T-helper 17 cell (primary cell): Measurements from ENCODE around the gene ATP2C2. TPM values are rescaled to one million over a fixed set of nuclear protein-coding genes. Genes with fewer than 3 reads are reported as not detected.

ENCODE experiments used
- ATAC-seq: fragments of 150-1000 bp; cut with Tn5 transposase; 2 replicates; pipeline ENCODE4 v1.10.0; 2021; ENCODE audit warnings: mild to moderate bottlenecking, moderate library complexity
- DNase-seq, 3 donors: peaks; one replicate each; pipeline versions ENCODE4 v3.0.0 to v3.0.0-alpha.2; 2020 to 2021
- H3K9me3 ChIP-seq: one replicate; pipeline ENCODE4 v1.7.0; 2013; ENCODE audit warnings: low read length, mild to moderate bottlenecking; ENCODE audit not compliant: control insufficient read depth, poor library complexity, severe bottlenecking
- H3K27ac Mint-ChIP-seq: one replicate; pipeline ENCODE4 v1.8.0; 2022; ENCODE audit warnings: mild to moderate bottlenecking, moderate library complexity, mixed read lengths
- H3K27me3 Mint-ChIP-seq: one replicate; pipeline ENCODE4 v1.8.0; 2022; ENCODE audit warnings: mixed read lengths
- H3K36me3 Mint-ChIP-seq: one replicate; pipeline ENCODE4 v1.8.0; 2022; ENCODE audit warnings: low read depth, mixed read lengths
- H3K4me1 Mint-ChIP-seq: one replicate; pipeline ENCODE4 v1.8.0; 2022; ENCODE audit warnings: mild to moderate bottlenecking, mixed read lengths
- H3K4me3 Mint-ChIP-seq: one replicate; pipeline ENCODE4 v1.8.0; 2022; ENCODE audit warnings: mild to moderate bottlenecking, moderate library complexity, mixed read lengths
- total RNA-seq, 4 donors: library from RNA in 2 of 4; stranded (reverse) in 2 of 4; gene quantifications; one replicate each; pipeline ENCODE4 v1.2.3 and lab custom pipeline; 2022 to 2026

The ATP2C2 gene
- total RNA-seq, 2 donors from 2014 or later = not detected

DNA sequence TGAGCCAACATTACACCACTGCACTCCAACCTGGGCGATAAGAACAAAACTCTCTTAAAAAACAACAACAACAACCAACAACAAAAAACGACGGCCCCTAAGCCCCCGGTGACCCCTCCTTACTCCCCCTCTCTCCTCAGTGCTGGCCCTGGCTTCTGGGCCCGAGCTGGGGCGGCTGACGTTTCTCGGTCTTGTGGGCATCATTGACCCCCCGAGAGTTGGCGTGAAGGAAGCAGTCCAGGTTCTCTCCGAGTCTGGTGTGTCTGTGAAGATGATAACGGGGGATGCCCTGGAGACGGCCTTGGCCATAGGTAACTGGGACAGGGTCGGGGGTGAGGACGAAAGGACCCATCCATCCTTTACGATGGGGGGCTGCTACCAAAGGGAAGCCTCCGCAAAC, 83.4 kb downstream of the ATP2C2 start:
- DNase-seq = no peak
- ATAC-seq = no peak

DNA sequence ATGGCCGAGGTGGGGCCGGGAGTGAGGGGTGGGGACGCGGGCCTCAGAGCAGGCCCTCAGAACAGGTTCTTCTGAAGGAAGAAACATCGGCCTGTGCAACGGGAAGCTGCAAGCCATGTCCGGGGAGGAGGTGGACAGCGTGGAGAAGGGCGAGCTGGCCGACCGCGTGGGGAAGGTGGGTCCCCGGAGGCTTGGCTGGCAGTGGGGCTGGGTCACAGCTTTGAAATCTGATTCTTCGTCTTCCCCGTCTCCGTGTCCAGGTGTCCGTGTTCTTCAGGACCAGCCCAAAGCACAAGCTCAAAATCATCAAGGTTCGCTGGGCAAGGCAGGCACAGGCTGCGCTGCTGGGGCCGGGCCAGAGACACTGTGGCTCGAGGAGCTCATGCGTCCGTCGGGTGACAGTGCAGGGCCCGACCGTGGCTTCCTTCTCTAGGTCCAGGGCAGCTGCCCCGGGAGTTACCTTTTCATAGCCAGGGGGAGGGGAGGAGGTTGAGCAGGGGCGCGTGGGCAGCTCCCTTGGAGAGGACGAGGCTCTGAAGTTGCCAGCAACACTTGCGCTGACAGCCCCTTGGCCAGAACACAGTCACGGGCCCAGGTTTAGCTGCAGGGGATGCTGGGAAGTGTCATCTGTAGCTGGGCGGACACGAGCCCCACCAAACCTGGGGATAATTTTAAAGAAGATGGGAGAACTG, 84.9 kb downstream of the ATP2C2 start:
- ATAC-seq = no peak
- Mint-ChIP-seq H3K4me3 (no peak overlapping the region), H3K27me3 (peaks cover 20% of the 10 kb centered on the region), H3K36me3 (peaks cover 2% of the 10 kb centered on the region), H3K27ac (no peak overlapping the region), H3K4me1 (no peaks in the 10 kb centered on the region)
- H3K9me3 ChIP-seq = no peaks in the 10 kb centered on the region
- no peak for DNase-seq

More for the DNA sequence above, 83.4 kb downstream of the ATP2C2 start:
- Mint-ChIP-seq H3K4me3 (no peak overlapping the region), H3K27me3 (peaks cover 23% of the 10 kb centered on the region), H3K27ac (no peak overlapping the region), H3K36me3 (peaks cover 2% of the 10 kb centered on the region), H3K4me1 (no peaks in the 10 kb centered on the region)
- H3K9me3 ChIP-seq = no peaks in the 10 kb centered on the region

DNA sequence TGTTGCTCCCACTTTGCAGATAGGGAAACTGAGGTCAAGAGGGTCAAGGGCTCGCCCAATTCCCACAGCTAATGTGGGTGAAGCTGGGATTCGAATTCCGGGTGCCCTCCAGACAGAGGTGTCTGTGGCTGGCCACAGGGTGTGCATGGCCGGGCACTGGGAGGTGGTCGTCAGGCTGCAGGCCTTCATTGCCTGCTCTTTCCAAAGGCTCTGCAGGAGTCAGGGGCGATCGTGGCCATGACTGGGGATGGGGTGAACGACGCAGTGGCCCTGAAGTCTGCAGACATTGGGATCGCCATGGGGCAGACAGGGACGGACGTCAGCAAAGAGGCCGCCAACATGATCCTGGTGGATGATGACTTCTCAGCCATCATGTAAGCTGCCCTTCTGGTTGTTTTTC, 86.3 kb downstream of the ATP2C2 start:
- Mint-ChIP-seq H3K4me1 (no peaks in the 10 kb centered on the region), H3K4me3 (no peak overlapping the region), H3K27me3 (peaks cover 6% of the 10 kb centered on the region), H3K27ac (no peak overlapping the region), H3K36me3 (no peaks in the 10 kb centered on the region)
- H3K9me3 ChIP-seq = no peaks in the 10 kb centered on the region
- DNase-seq = no peak
- ATAC-seq = no peak

DNA sequence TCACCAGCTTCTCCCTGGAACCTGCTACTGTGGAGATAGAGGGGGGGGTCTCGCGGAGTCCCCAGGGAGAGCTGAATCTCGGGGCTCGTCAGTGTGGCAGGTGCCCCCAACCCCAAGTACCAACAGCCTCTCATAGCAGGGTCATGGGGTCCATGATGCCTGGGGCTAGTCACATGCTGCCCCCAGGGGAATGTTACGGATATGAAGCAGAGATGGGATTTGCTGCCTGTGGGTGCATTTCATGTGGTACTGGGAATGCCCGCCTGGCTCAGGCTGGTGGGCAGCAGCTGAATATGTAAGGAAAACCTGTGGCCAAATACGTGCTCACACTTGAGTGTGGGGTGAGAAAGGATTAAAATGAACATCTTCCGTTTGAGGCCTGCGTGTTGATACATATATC, 86.7 kb downstream of the ATP2C2 start:
- ATAC-seq (no peak), DNase-seq (no peak)
- H3K9me3 ChIP-seq = no peaks in the 10 kb centered on the region
- Mint-ChIP-seq H3K4me3 (no peak overlapping the region), H3K36me3 (no peaks in the 10 kb centered on the region), H3K27ac (no peak overlapping the region), H3K4me1 (no peaks in the 10 kb centered on the region), H3K27me3 (peaks cover 2% of the 10 kb centered on the region)

DNA sequence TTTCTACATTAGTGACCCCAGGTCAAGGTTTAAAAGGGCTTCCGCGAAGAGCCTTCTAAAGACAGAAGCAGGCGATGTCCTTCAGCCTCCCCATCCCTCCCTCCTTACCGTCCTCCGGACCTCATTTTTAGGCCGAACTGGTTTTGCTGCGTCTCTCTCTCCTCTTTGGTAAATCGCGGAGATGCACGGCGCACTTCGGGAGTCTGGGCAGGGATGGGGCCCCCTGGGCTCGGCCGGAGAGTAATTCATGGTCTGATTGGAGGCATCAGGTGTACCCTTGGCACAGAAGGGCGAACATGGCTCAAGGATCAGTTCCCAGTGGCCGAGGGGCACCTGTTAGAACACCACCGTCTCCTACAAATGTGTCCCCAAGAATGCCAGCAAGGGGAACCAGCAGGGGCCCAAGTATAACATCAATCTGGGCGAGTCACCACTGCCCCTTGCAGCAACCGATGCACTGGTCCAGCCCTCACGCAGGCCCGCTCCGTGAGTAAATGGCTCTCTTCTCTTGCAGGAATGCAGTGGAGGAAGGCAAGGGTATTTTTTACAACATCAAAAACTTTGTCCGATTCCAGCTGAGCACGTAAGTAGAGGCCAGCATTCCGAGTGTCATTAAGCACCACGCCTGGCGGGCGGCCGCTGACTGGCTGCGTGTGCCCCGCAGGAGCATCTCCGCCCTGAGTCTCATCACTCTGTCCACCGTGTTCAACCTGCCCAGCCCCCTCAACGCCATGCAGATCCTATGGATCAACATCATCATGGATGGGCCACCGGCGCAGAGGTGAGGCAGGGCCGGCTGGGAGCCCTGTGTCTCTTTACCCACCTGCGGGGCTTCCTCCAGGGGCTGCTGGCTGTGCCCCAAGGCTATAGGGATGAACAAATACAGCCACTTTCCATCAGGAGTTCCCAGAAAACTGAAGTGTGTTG, 90.5 kb downstream of the ATP2C2 start:
- H3K9me3 ChIP-seq = no peaks in the 10 kb centered on the region
- Mint-ChIP-seq H3K27ac (no peak overlapping the region), H3K27me3 (no peaks in the 10 kb centered on the region), H3K4me3 (no peak overlapping the region), H3K4me1 (peaks cover 5% of the 10 kb centered on the region), H3K36me3 (no peaks in the 10 kb centered on the region)
- DNase-seq = no peak
- no peak for ATAC-seq

DNA sequence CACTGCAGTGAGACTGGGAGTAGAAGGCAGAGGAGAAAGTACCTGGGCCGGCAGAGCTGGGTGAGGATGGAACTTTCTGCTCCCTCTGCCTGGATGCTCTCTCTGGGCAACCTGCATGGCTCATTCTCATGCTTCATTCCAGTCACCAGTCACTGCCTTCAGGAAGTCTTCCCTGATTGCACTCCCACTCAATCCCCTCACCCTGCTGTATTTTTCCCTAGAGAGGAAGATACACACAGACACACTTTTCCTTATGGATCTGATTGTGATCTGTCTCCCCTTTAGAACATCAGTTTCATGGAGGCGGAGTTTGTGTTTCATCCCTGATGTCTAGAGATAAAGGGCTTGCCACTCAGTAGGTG, 91.2 kb downstream of the ATP2C2 start:
- H3K27me3 Mint-ChIP-seq = no peaks in the 10 kb centered on the region
- H3K27ac Mint-ChIP-seq = no peak overlapping the region
- no peaks in the 10 kb centered on the region for H3K36me3 Mint-ChIP-seq
- H3K4me3 Mint-ChIP-seq = no peak overlapping the region
- ATAC-seq = no peak
- H3K4me1 Mint-ChIP-seq = peaks cover 7% of the 10 kb centered on the region
- DNase-seq = no peak
- H3K9me3 ChIP-seq = no peaks in the 10 kb centered on the region

DNA sequence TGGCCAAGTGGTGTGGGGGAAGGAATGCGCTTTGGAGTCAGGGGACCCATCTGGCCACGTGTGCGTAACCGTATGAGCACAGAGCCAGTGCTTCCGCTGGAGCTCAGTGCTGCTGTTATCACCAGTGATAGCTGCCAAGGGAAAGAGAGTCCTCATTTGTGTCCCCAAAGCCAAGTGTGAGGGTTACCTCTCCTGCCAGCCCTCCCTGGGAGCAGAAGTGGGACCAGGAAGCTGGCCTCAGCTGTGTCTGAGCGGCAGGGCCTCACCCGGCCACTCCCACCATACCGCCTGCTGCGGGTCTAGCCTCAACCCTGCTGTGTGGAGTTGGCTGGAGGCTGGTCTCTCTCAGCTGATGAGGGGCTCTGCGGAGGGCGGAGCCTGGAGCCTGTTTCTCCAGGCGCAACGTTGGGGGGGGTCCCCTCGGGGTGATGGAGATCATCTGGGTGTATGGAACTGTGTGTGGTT, 91.6 kb downstream of the ATP2C2 start:
- H3K27ac Mint-ChIP-seq = no peak overlapping the region
- peaks cover 7% of the 10 kb centered on the region for H3K4me1 Mint-ChIP-seq
- no peaks in the 10 kb centered on the region for H3K9me3 ChIP-seq
- no peaks in the 10 kb centered on the region for H3K27me3 Mint-ChIP-seq
- ATAC-seq = no peak
- DNase-seq = no peak
- H3K4me3 Mint-ChIP-seq = no peak overlapping the region
- H3K36me3 Mint-ChIP-seq = no peaks in the 10 kb centered on the region

DNA sequence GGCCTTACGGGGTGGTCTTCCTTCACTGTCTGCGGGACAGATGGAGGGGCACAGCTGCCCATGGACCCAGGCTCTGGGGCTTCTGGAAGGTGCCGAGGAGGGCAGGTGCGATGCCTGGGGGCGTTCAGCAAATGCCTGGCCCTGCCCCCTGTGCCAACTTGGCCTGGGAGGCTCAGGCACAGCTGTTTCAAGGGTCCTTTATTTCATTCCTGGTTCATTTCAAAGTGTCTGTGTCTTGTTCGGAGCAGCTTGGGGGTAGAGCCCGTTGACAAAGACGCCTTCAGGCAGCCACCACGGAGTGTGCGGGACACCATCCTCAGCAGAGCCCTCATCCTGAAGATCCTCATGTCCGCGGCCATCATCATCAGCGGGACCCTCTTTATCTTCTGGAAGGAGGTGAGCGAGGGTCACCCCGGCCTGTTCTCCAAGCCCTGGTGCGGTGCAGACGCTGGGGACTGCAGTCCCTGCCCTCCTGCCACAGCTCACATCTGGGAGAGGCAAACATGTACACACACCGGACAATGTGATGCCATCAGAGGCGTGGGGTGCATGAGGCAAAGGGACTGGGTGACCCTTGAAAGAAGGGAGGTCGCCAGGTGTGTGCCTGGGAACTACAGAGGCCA, 92.2 kb downstream of the ATP2C2 start:
- no peaks in the 10 kb centered on the region for H3K9me3 ChIP-seq
- no peak for ATAC-seq
- DNase-seq = no peak
- Mint-ChIP-seq H3K27ac (no peak overlapping the region), H3K27me3 (no peaks in the 10 kb centered on the region), H3K4me3 (no peak overlapping the region), H3K4me1 (peaks cover 7% of the 10 kb centered on the region), H3K36me3 (no peaks in the 10 kb centered on the region)

DNA sequence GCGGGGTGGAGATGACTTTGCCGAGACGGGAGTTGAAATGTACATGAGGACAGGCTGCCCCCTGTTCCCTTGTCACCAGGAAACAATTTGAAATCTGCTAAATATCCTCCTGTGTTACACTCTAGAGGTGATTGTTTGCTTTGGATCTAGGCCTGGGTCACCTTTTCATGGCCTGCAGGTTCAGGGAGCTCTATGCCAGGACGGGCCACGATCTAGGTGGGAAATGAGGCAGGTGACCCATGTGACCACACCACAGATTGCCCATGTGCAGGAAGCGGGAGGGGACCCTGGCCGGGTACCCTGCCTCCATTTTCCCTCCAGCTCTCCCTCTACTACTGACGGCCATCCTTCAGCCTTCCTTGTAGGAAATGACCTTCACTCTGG, 92.7 kb downstream of the ATP2C2 start:
- Mint-ChIP-seq H3K27me3 (no peaks in the 10 kb centered on the region), H3K4me3 (no peak overlapping the region), H3K27ac (no peak overlapping the region), H3K4me1 (peaks cover 7% of the 10 kb centered on the region), H3K36me3 (peaks cover 2% of the 10 kb centered on the region)
- ATAC-seq = no peak
- DNase-seq = no peak
- no peaks in the 10 kb centered on the region for H3K9me3 ChIP-seq

DNA sequence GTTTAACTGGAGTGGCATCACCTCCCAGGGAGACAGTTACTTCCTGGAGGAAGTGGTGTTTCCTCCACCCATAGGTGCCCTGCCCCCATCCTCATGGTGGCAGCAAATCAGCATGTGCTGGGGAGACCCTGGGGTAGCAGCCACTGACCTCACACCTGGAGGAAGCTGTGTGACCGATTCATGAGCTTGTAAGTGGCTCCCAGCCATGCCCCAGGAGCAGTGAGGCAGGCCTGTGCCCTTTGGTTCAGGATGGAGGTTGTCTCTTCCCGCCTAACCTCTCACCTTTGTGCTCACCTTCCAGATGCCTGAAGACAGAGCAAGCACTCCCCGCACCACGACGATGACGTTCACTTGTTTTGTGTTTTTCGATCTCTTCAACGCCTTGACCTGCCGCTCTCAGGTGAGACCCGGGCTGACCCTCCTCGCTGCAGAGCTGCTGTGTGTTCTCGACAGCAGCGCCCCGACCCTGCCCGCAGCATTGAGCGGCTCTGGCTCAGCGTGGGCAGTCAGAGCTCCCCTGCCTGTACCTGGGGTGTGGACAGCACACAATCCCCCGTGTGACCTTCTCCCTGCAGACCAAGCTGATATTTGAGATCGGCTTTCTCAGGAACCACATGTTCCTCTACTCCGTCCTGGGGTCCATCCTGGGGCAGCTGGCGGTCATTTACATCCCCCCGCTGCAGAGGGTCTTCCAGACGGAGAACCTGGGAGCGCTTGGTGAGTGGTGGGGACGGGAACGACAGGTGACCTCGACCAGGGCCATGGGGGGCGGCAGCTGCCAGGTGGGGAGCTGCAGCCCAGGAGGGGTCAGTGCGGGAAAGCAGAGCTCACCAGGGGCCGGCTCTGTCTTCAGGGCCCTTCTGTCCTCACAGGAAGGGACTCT, 93.3 kb downstream of the ATP2C2 start:
- Mint-ChIP-seq H3K27me3 (no peaks in the 10 kb centered on the region), H3K36me3 (peaks cover 5% of the 10 kb centered on the region), H3K4me3 (no peak overlapping the region), H3K4me1 (peaks cover 7% of the 10 kb centered on the region), H3K27ac (peak overlapping the region; percentile 16)
- no peaks in the 10 kb centered on the region for H3K9me3 ChIP-seq
- ATAC-seq (no peak), DNase-seq (no peak)

DNA sequence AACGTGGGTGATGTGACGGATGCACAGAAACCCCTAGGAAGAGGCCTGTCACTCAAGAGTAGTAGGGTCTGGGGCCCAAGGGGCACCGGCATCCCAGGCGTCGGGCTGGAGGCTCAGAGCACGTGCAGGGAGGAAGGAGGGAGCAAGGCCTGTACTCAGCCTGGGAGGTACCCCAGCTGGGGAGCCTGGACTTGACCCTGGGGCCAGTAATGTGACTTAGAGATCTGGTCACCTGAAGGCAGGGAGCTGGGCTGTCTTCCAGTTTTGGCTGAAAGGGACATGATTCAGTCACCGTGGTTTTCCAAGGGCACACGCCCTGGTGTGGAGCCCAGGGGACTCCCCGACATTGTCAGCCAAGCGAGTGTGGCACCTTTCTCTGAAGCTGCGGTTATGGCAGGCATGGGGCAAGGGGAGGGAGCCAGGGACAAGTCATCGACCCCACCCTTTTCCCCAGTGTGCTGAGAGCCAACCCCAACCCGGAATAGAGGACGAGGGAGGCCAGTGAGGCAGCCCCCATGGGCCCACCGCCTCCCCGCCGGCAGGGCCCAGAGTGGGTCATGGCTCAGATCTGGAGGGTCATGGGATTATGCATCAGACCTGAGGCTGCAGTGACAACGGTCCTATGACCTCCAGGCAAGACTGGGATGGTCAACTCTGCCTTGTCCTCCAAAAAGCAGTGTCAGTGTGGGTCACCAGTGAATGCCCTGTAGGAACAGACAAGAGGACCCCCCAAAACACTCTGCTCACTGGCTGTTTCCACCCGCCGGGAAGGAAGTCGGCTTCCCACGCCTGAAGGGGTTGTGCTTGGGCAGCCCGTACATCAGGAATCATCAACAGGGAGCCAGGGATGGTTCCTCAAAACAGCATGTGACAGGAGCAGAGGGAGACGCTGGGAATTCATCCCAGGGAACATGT, 94.2 kb downstream of the ATP2C2 start:
- Mint-ChIP-seq H3K27ac (no peak overlapping the region), H3K4me3 (no peak overlapping the region), H3K36me3 (peaks cover 7% of the 10 kb centered on the region), H3K27me3 (no peaks in the 10 kb centered on the region), H3K4me1 (peaks cover 7% of the 10 kb centered on the region)
- no peaks in the 10 kb centered on the region for H3K9me3 ChIP-seq
- DNase-seq (no peak), ATAC-seq (no peak)

DNA sequence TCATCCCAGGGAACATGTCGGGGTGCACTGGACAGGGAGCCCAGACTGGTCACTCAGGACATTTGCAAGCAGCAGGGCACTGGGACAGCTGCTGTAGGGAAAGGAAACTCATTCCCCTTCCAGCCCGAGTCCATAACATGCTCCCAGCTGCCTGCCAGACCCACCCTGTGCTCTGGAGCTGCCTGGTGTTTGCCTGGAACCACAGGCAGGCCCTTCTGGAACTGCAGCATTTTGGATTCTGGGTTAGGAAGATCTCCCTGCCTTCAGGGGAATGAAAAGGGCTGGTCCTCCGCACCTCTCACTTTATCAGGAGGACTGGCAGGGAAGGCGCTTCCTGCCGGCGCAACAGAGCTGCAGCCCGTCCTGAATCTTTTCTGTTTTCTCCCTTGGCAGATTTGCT, 94.9 kb downstream of the ATP2C2 start:
- Mint-ChIP-seq H3K27me3 (no peaks in the 10 kb centered on the region), H3K4me1 (peaks cover 7% of the 10 kb centered on the region), H3K36me3 (peaks cover 8% of the 10 kb centered on the region), H3K4me3 (no peak overlapping the region), H3K27ac (no peak overlapping the region)
- H3K9me3 ChIP-seq = no peaks in the 10 kb centered on the region
- no peak for ATAC-seq
- DNase-seq = no peak
